Upper lobe of left lung (tissue), 4 donors: ENCODE data around the gene ZPLD1.

ENCODE experiments used
- CTCF ChIP-seq, 6 experiments: fragments of 450-650 bp in 4 of 6; fragments of 200-600 bp in 2 of 6; sonication (generic) in 2 of 6; IDR thresholded peaks; one replicate each; pipeline ENCODE4 v1.5.1; 2016 to 2019; ENCODE audit warnings: antibody characterized with exemption in 6 of 6
- POLR2A ChIP-seq, 4 donors: fragments of 450-650 bp; IDR thresholded peaks; one replicate each; pipeline ENCODE4 v1.5.1; 2016 to 2017; ENCODE audit warnings: antibody characterized with exemption in 4 of 4, mild to moderate bottlenecking in 2 of 4

GRCh38 chr3:102474207-102474606, 39.4 kb downstream of the ZPLD1 start:
- TF ChIP-seq CTCF (IDR thresholded peaks at IDR 0.05) (no peak), POLR2A (IDR thresholded peaks at IDR 0.05) (no peak)
